SHP77 treated with DMSO at 0.1 percent for 48 hours (cell line): ENCODE measurements around the gene SERPINA12.
"Not testable (repeated sequence)": the region's sequence is repeated elsewhere in the genome, so short reads cannot be mapped to it uniquely, and the experiment has no call there.

Source experiments
- DNase-seq: peaks from one replicate; lab custom pipeline; 2025; lab: John Stamatoyannopoulos, UW

SERPINA12 gene

GRCh38 chr14:94536836-94537235 is 27.6 kb upstream of the SERPINA12 start:
- no peak for DNase-seq

DNA sequence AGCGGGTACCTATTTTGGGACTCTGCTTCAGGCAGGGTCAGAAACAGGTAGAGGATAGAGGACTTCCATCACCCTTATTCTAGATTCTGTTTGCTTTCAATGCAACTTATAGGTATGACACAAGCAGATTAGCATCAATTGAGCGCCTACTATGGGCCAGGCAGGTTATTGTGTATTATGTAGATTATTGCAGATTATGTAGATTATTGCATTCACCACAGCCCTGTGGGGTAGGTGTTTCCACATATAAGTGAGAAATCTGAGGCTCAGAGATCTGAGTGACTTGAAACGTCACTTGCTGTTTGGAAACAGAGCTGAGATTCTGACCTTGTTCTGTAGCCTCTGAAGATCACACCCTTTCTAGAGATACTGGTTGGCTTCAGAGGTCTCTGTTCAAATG is 26.2 kb upstream of the SERPINA12 start:
- no peak for DNase-seq

DNA sequence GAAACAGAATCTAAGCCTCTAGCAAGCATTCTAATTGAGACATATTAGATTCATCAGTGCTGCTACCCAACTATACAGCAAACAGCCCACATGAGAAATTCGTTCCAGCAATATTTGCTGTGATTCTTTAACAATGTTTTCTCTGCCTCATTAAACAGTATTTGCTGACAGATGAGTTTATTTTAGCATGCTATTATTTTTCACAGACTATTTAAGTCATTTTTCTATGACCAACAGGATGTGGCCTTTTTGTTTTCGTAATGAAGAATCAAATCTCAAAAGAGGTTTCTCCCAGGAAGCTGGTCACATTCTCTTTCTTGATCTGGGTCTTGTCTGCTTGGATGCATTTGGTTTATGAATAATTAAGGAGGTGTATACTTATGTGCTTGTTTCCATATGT is 23.2 kb upstream of the SERPINA12 start:
- DNase-seq: no peak

- DNase-seq: no peak
Measured at GRCh38 chr14:94531187-94531586, 21.9 kb upstream of the SERPINA12 start.

GRCh38 chr14:94524093-94524492 is 14.8 kb upstream of the SERPINA12 start:
- DNase-seq: no peak

DNA sequence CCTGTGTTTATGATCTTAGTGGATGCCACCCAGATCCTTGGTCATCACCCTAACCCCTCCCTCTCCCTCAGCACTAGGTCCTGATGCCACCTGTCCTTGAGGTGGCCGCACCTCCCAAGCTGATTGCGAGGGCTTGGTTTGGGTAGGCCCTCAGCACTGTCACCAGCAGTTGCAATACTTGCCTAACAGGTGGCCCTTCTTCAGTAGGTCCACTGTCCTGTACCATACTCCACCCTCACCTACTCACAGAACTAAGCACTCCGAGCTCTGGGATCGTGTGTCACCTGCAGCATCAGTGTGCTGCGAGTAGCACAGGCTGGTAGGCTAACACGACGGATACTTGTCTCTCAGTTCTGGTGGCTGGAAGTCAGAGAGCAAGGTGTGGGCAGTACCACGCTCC is 14.0 kb upstream of the SERPINA12 start:
- DNase-seq: no peak

DNA sequence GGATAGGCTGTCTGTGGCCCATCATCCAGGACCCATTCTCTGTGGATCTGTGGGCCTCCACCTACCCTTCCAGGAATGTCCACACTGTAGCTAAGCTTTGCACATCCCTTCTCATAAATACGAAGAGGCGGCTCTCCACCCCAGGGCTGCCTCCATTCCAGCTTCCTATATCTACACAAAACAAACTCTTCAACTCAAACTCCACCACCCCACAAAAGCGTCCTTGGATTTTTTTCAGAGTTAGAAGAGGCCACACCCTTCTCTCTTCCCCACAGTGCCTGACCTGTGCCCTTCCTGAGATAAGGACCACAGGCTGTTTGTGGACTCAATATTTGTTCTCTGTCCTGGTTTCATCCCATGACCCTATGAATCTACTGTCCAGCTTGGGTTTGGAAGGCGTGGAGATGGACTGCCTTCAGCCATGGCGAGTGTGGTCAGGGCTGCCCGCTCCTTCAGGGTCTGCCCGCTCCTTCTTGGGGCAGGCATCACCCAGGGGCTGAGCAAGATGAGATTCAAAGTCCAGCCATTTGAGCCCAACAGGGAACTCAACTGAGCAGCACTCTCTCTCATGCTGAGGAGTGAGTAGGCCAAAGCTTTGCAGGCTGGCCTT is 13.0 kb upstream of the SERPINA12 start:
- no peak for DNase-seq

- DNase-seq: no peak
Measured at GRCh38 chr14:94521375-94522114, 12.3 kb upstream of the SERPINA12 start.

GRCh38 chr14:94517641-94518257 is 8.5 kb upstream of the SERPINA12 start:
- no peak for DNase-seq

- no peak for DNase-seq
Measured at GRCh38 chr14:94517248-94517640, 8.0 kb upstream of the SERPINA12 start.

DNA sequence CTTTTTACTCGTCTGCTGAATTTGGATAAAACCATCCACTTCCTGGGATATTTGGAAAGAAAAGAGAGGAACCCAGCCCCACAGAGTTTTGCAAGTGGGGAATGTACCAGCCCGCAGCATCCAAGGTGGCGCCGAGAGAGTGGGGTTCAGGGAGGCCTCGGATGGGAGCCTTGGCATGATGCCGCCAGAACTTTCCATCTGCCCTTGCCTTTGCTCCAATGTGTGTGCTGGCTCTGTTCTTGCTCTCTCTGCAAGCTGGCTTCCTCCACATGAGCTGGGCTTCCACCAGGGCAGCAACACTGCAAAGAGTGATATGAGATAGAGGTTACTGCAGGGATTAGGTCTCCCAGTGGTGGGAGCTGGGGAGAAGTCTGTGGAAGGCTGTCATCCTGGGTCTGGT is 6.6 kb upstream of the SERPINA12 start:
- DNase-seq: no peak

DNA sequence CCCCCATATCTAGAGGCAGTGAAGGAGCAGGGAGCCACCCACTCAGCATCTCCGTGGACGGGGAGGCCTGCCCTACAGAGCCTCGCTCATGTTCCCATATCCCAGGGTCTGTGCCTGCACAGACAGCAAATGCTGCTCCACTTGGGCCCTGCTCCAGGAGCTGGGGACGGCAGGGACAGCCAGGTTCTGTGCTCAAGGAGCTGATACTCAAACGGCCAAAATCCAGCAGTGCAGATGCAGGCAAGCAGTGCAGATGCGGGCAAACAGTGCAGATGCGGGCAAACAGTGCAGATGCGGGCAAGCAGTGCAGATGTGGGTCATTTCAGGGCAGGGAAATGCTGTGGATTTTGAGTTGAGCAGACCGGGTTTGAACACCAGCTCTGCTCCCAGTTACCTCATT is 6.2 kb upstream of the SERPINA12 start:
- no peak for DNase-seq

- no peak for DNase-seq
Measured at GRCh38 chr14:94514351-94514750, 5.1 kb upstream of the SERPINA12 start.

- DNase-seq: not testable (repeated sequence)
Measured at GRCh38 chr14:94510481-94510880, 1.2 kb upstream of the SERPINA12 start.

- DNase-seq: no peak
Measured at GRCh38 chr14:94505641-94506040, 3.6 kb downstream of the SERPINA12 start.

GRCh38 chr14:94505206-94505605 is 4.1 kb downstream of the SERPINA12 start:
- DNase-seq: no peak

GRCh38 chr14:94501588-94502516 is 7.4 kb downstream of the SERPINA12 start:
- no peak for DNase-seq

DNA sequence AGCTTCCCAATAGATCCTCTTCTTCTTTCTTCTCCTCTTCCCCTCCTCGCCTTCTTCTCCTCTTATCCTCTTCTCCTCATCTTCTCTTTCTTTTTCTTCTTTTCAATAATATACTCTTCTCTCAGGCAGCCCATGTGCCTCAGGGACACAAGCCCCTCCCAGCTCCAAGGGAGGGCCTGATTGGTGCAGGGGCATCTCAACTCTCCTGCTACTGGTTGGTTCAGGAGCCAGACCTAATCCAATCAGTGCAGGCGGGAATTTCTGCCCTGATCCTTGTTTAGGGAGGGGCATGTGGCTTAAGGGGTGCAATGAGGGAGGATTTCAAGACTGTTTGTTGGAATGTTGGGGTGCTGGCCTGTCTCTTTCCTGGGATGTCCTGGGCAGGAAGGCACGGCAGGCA is 9.0 kb downstream of the SERPINA12 start:
- DNase-seq: no peak

- no peak for DNase-seq
Measured at GRCh38 chr14:94499673-94500072, 9.6 kb downstream of the SERPINA12 start.

GRCh38 chr14:94498215-94498614 is 11.1 kb downstream of the SERPINA12 start:
- DNase-seq: no peak

GRCh38 chr14:94494085-94494484 is 15.2 kb downstream of the SERPINA12 start:
- no peak for DNase-seq

DNA sequence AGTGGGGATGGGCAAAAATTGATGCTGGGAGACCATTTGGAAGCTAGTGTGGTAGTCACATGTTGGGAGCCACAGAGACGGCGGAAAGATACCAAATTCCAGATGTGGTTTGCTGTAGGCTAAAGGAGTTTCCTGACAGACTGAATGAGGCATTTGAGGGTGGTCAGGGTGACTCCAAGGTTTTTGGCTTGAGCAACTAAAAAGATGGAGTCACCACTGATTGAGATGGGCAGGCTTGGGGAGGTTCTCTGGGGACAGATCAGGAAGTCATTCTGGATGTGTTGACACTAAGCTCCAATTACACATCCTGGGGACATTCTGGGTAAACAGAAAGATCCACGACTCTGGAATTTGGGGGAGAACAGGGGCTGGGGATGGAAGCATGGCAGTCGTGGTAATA is 17.8 kb downstream of the SERPINA12 start:
- DNase-seq: no peak
